SK-N-SH (cell line): ENCODE measurements around the gene LPP. TPM values are rescaled to one million over a fixed set of nuclear protein-coding genes. Genes with fewer than 3 reads are reported as not detected.

Experiments
- CTCF ChIA-PET: fragments of 300-600, 350-600 bp; formaldehyde crosslinking; extraction: SDS; loops from one replicate; lab custom pipeline; 2021; lab: Yijun Ruan, JAX
- POLR2A ChIA-PET: fragments of 350-600 bp; sonication (Branson Sonifier 250); formaldehyde crosslinking; extraction: SDS; loops from one replicate; lab custom pipeline; 2020; ENCODE audit warnings: antibody characterized with exemption, inconsistent platforms; lab: Yijun Ruan, JAX
- DNase-seq: peaks from one replicate; pipeline ENCODE4 v3.0.0; 2012
- H2AFZ ChIP-seq: fragments of 200-600 bp; sonication (generic); 2 replicates; pipeline ENCODE4 v1.8.1; 2016; ENCODE audit warnings: antibody characterized with exemption, mild to moderate bottlenecking, low read depth
- H3F3A ChIP-seq: fragments of 200-600 bp; sonication (generic); replicated peaks from 2 replicates; pipeline ENCODE3; 2016; ENCODE audit warnings: antibody characterized with exemption, mild to moderate bottlenecking; ENCODE audit not compliant: insufficient read depth
- H3K27ac ChIP-seq, 2 experiments: fragments of 200-500 bp in 1 of 2; fragments of 200-600 bp in 1 of 2; sonication (Bioruptor generic) in 1 of 2; sonication (generic), shearing (Covaris generic) in 1 of 2; 2 replicates each; pipeline versions ENCODE4 v1.5.1 to v1.6.1; 2014 to 2016; ENCODE audit warnings: low read depth in 2 of 2, inconsistent platforms in 1 of 2, low read length in 1 of 2, mild to moderate bottlenecking in 1 of 2, mixed read lengths in 1 of 2
- H3K27me3 ChIP-seq: fragments of 200-600 bp; sonication (generic), shearing (Covaris generic); 2 replicates; pipeline ENCODE4 v1.6.1; 2016; ENCODE audit warnings: mixed run types; ENCODE audit not compliant: insufficient read depth
- H3K36me3 ChIP-seq, 2 experiments: fragments of 200-500 bp in 1 of 2; fragments of 200-600 bp in 1 of 2; sonication (Bioruptor generic) in 1 of 2; sonication (generic) in 1 of 2; replicated peaks in 1 of 2; 2 replicates each; pipeline versions ENCODE3 to v1.5.1; 2014 to 2016; ENCODE audit warnings: low read length in 1 of 2, mild to moderate bottlenecking in 1 of 2; ENCODE audit not compliant: insufficient read depth in 2 of 2, control insufficient read depth in 1 of 2
- H3K4me1 ChIP-seq, 2 experiments: fragments of 200-500 bp in 1 of 2; fragments of 200-600 bp in 1 of 2; sonication (Bioruptor generic) in 1 of 2; sonication (generic), shearing (Covaris generic) in 1 of 2; 2 replicates each; pipeline versions ENCODE4 v1.5.1 to v1.6.1; 2014 to 2016; ENCODE audit warnings: low read depth in 1 of 2, low read length in 1 of 2, mixed run types in 1 of 2; ENCODE audit not compliant: insufficient read depth in 2 of 2, control insufficient read depth in 1 of 2
- H3K4me2 ChIP-seq: fragments of 200-600 bp; sonication (generic), shearing (Covaris generic); 2 replicates; pipeline ENCODE4 v1.6.1; 2017; ENCODE audit warnings: mixed run types
- H3K4me3 ChIP-seq, 2 experiments: fragments of 200-500 bp in 1 of 2; fragments of 200-600 bp in 1 of 2; sonication (Bioruptor generic) in 1 of 2; sonication (generic), shearing (Covaris generic) in 1 of 2; 2 replicates each; pipeline versions ENCODE4 v1.5.1 to v1.8.1; 2014 to 2016; ENCODE audit warnings: low read depth in 2 of 2, inconsistent platforms in 1 of 2, low read length in 1 of 2, mild to moderate bottlenecking in 1 of 2, mixed read lengths in 1 of 2, moderate library complexity in 1 of 2
- H3K79me2 ChIP-seq: fragments of 200-600 bp; sonication (generic); 2 replicates; pipeline ENCODE4 v1.8.1; 2017; ENCODE audit warnings: mild to moderate bottlenecking; ENCODE audit not compliant: insufficient read depth
- H3K9ac ChIP-seq: fragments of 200-600 bp; sonication (generic); 2 replicates; pipeline ENCODE4 v1.6.1; 2017; ENCODE audit warnings: mixed run types
- H3K9me2 ChIP-seq: fragments of 200-600 bp; sonication (generic); 2 replicates; pipeline ENCODE4 v1.6.1; 2017; ENCODE audit warnings: mixed run types
- H3K9me3 ChIP-seq: fragments of 200-600 bp; sonication (generic); 2 replicates; pipeline ENCODE4 v1.6.1; 2017; ENCODE audit warnings: mixed run types, mild to moderate bottlenecking, moderate library complexity
- H4K20me1 ChIP-seq: fragments of 200-600 bp; sonication (generic); 2 replicates; pipeline ENCODE4 v1.6.1; 2017; ENCODE audit warnings: mild to moderate bottlenecking, mixed run types; ENCODE audit not compliant: insufficient read depth
- EP300 ChIP-seq, 2 experiments: IDR thresholded peaks; 2 replicates each; pipeline versions ENCODE4 v1.4.0 to v1.6.1; 2012; ENCODE audit warnings: borderline replicate concordance in 1 of 2, low read depth in 1 of 2, low read length in 1 of 2
- EZH2phosphoT487 ChIP-seq: fragments of 200-600 bp; sonication (generic); IDR thresholded peaks from 2 replicates; pipeline ENCODE4 v1.6.1; 2017; ENCODE audit warnings: low read depth, mixed run types, mild to moderate bottlenecking, antibody characterized with exemption, moderate library complexity, borderline replicate concordance
- FOSL2 ChIP-seq: IDR thresholded peaks from 2 replicates; pipeline ENCODE4 v1.4.0; 2012; ENCODE audit warnings: low read depth, mild to moderate bottlenecking, moderate library complexity, borderline replicate concordance
- FOXJ3 ChIP-seq: sonication (generic); formaldehyde crosslinking; IDR thresholded peaks from 2 replicates; pipeline ENCODE4 v1.5.1; 2020; ENCODE audit warnings: mild to moderate bottlenecking, missing genetic modification reagents
- GABPA ChIP-seq: IDR thresholded peaks from 2 replicates; pipeline ENCODE4 v1.4.0; 2012; ENCODE audit warnings: low read depth, mild to moderate bottlenecking
- JUND ChIP-seq: IDR thresholded peaks from 2 replicates; pipeline ENCODE4 v1.4.0; 2012
- MEF2A ChIP-seq: IDR thresholded peaks from 2 replicates; pipeline ENCODE4 v1.4.0; 2012; ENCODE audit warnings: low read depth, borderline replicate concordance
- MXI1 ChIP-seq: IDR thresholded peaks from 2 replicates; pipeline ENCODE4 v1.6.1; 2012; ENCODE audit warnings: mild to moderate bottlenecking, low read depth, low read length, improper control_type of control experiment
- RCOR1 ChIP-seq: fragments of 150-350 bp; IDR thresholded peaks from 2 replicates; pipeline ENCODE4 v1.6.1; 2017; ENCODE audit warnings: antibody characterized with exemption, low read length
- REST ChIP-seq: IDR thresholded peaks from 2 replicates; pipeline ENCODE4 v1.6.1; 2012; ENCODE audit warnings: mild to moderate bottlenecking, low read depth, low read length, moderate library complexity
- SIN3A ChIP-seq: IDR thresholded peaks from 2 replicates; pipeline ENCODE4 v1.6.1; 2012; ENCODE audit warnings: low read depth, mild to moderate bottlenecking, low read length, moderate library complexity, borderline replicate concordance
- SMC3 ChIP-seq: IDR thresholded peaks from 2 replicates; pipeline ENCODE4 v1.6.1; 2012; ENCODE audit warnings: low read depth, low read length, improper control_type of control experiment
- TEAD4 ChIP-seq: IDR thresholded peaks from 2 replicates; pipeline ENCODE4 v1.4.0; 2012; ENCODE audit warnings: mild to moderate bottlenecking, borderline replicate concordance; ENCODE audit not compliant: insufficient read depth
- USF1 ChIP-seq: IDR thresholded peaks from 2 replicates; pipeline ENCODE4 v1.4.0; 2012; ENCODE audit warnings: low read depth, borderline replicate concordance
- YY1 ChIP-seq: IDR thresholded peaks from 2 replicates; pipeline ENCODE4 v1.4.0; 2012; ENCODE audit warnings: low read depth, mild to moderate bottlenecking
- ZBTB33 ChIP-seq: IDR thresholded peaks from 2 replicates; pipeline ENCODE4 v1.4.0; 2012; ENCODE audit warnings: low read depth, borderline replicate concordance
- WGBS: methylation state at CpG from one replicate; pipeline ENCODE4 v1.1.6; 2017; ENCODE audit warnings: low lambda C conversion rate; 5-methylcytosine and 5-hydroxymethylcytosine counted together
- polyA plus RNA-seq, 3 experiments: library from polyadenylated mRNA; depleted of rRNA; stranded (reverse); fragments of >200 nt; gene quantifications; 2 replicates each; pipeline ENCODE4 v1.2.3, GENCODE V29; 2012
- TF ChIP-seq, protein P1 (sequence below): IDR thresholded peaks from 2 replicates; pipeline ENCODE4 v1.4.0; 2012; ENCODE audit warnings: low read depth

LPP gene
- polyA plus RNA-seq, 1 of the 3 experiments (the other 2 are of a cell fraction) = 6.6 TPM

DNA sequence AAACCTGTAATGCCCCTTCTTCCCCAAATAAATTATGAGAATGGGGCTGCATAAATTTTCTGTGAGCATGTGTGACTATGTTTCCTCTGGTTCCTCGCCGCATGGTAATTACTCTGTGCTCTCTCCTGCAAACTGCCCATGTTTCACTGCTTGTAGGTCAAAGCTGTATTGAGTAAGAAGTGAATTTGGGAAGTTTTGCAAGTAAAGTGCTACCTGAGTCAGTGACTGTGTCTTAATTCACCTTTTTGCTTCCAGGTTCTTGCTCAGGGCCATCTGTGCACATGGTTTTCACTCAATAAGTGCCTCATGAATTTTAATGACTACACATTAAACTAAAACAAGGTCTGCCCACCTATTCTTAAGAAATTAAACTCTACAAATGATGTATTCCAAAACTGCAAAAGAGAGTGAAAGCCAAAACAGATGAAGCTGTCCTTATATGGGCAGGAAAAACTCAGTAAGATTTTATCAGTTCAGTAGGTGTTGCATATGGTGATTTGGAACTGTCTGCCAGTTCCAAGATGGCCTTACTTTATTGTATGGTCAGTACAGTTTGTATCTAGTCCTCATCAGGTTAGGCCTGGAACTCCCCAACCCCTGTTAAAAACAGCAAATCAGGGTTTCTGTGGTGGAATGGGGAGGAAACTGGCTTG lies 100.0 kb downstream of the LPP start (continued):
- TF ChIP-seq SIN3A = no peak
- no peak for TF ChIP-seq SMC3

DNA sequence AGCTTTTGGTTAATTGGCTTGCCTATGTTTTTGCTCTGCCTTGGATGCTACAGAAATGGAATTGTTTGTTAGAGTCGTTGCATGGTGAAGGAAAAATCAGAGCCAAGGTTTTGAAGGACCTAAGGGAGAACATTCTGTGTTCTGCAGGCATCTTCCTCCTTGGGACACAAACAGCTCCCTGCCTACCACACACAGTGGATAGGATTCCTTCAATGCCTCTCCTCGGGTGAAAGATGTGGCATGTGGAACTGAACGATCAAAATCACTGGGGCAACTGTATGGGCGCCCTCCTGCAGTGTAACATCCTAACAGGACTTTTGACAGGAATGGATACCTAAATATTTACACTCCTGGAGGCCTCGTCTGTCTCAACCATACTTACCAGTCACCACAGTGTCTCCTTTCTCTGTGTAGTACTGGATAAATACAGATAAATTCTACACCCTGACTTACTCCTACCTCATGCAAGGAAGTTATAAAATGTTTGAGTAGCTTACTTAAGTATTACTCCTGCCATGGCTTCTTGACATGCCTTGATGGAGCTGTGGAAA lies 100.6 kb downstream of the LPP start:
- no peak for TF ChIP-seq RCOR1
- TF ChIP-seq SIN3A = no peak
- TF ChIP-seq MXI1 = no peak
- TF ChIP-seq FOSL2 = no peak
- TF ChIP-seq REST = no peak
- no peak for TF ChIP-seq EP300 (IDR thresholded peaks at IDR 0.05; ENCODE audit: borderline replicate concordance in 1 of 2, low read depth in 1 of 2, low read length in 1 of 2)
- TF ChIP-seq SMC3 = no peak
- no peak for TF ChIP-seq GABPA
- TF ChIP-seq USF1 = no peak
- no peak for TF ChIP-seq TEAD4
- TF ChIP-seq JUND = no peak
- TF ChIP-seq, protein P1, sequence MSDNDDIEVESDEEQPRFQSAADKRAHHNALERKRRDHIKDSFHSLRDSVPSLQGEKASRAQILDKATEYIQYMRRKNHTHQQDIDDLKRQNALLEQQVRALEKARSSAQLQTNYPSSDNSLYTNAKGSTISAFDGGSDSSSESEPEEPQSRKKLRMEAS = no peak
- no peak for TF ChIP-seq ZBTB33
- TF ChIP-seq MEF2A = no peak
- TF ChIP-seq YY1 = no peak
- no peak for TF ChIP-seq EZH2phosphoT487
- TF ChIP-seq FOXJ3 = no peak
- Histone ChIP-seq H2AFZ (no peak overlapping the region), H3K27me3 (no peaks in the 10 kb centered on the region), H3K27ac (no peak overlapping the region), H3K9me3 (peaks cover 3% of the 10 kb centered on the region; the same call in 1 of the 2 replicates), H3K4me1 (no peaks in the 10 kb centered on the region), H3K79me2 (peaks cover 88% of the 10 kb centered on the region), H3K9ac (no peak overlapping the region), H3K36me3 (peaks cover 0 to 22% of the 10 kb centered on the region in 2 experiments), H3K9me2 (no peaks in the 10 kb centered on the region), H3K4me3 (no peak overlapping the region), H4K20me1 (no peaks in the 10 kb centered on the region), H3K4me2 (no peak overlapping the region), H3F3A (no peaks in the 10 kb centered on the region)
- ChIA-PET CTCF (no interaction called here), POLR2A (no interaction called here)
- DNase-seq = no peak
- WGBS = 48% methylated on average over 5 of the region's 5 CpGs
